LNCaP clone FGC (cell line): ENCODE data around the gene LAMA2.

Experiments used
- DNase-seq: peaks from one replicate; pipeline ENCODE4 v3.0.0-alpha.2; 2011; ENCODE audit warnings: low read depth
- H3K4me3 ChIP-seq: 2 replicates; pipeline ENCODE4 v1.5.1; 2011; ENCODE audit warnings: mild to moderate bottlenecking, low read depth, low read length, control low read depth
- CTCF ChIP-seq: IDR thresholded peaks from 2 replicates; pipeline ENCODE4 v1.5.1; 2012; ENCODE audit warnings: mild to moderate bottlenecking; ENCODE audit not compliant: control insufficient read depth, insufficient read depth; ENCODE audit errors: extremely low read depth

The LAMA2 gene

GRCh38 chr6:128929869-128930268 is 46.9 kb downstream of the LAMA2 start:
- H3K4me3 ChIP-seq, result no peak overlapping the region
- no peak for DNase-seq
- no peak for TF ChIP-seq CTCF

- H3K4me3 ChIP-seq, result no peak overlapping the region
- no peak for DNase-seq
- no peak for TF ChIP-seq CTCF
These were observed 47.4 kb downstream of the LAMA2 start for GRCh38 chr6:128930321-128930720.

GRCh38 chr6:128932061-128932460 is 49.1 kb downstream of the LAMA2 start:
- no peak for DNase-seq
- no peak overlapping the region for H3K4me3 ChIP-seq
- TF ChIP-seq CTCF, result no peak

- DNase-seq, result no peak
- TF ChIP-seq CTCF, result no peak
- no peak overlapping the region for H3K4me3 ChIP-seq
These were observed 67.9 kb downstream of the LAMA2 start for GRCh38 chr6:128950864-128951263.

- DNase-seq, result no peak
- TF ChIP-seq CTCF, result no peak
- no peak overlapping the region for H3K4me3 ChIP-seq
These were observed 70.0 kb downstream of the LAMA2 start for GRCh38 chr6:128952902-128953301.

- TF ChIP-seq CTCF, result no peak
- DNase-seq, result no peak
- no peak overlapping the region for H3K4me3 ChIP-seq
These were observed 71.5 kb downstream of the LAMA2 start for GRCh38 chr6:128954308-128955043.

GRCh38 chr6:128963561-128963960 is 80.6 kb downstream of the LAMA2 start:
- TF ChIP-seq CTCF, result no peak
- no peak for DNase-seq
- H3K4me3 ChIP-seq, result no peak overlapping the region
